WTC11 (cell line): Measurements from ENCODE around the gene UCK2. TPM values are rescaled to one million over a fixed set of nuclear protein-coding genes. Genes with fewer than 3 reads are reported as not detected.

ENCODE experiments used
- ATAC-seq: fragments of 200-7000 bp; cut with Tn5 transposase; 2 replicates; pipeline ENCODE4 v1.10.0; 2021; ENCODE audit warnings: mild to moderate bottlenecking, moderate library complexity
- CTCF ChIA-PET: fragments of 300-600 bp; sonication (Branson Sonifier 250); formaldehyde crosslinking; loops from one replicate; lab custom pipeline; 2021; ENCODE audit warnings: antibody characterized with exemption; lab: Charles Lee
- POLR2A ChIA-PET: fragments of 350-600 bp; sonication (Branson Sonifier 250); formaldehyde crosslinking; loops from one replicate; lab custom pipeline; 2021; ENCODE audit warnings: antibody characterized with exemption; lab: Charles Lee
- DNase-seq: peaks from one replicate; pipeline ENCODE4 v3.0.0; 2021; ENCODE audit warnings: low spot score
- H3K27ac Mint-ChIP-seq: 2 replicates; pipeline ENCODE4 v1.8.0; 2021; ENCODE audit warnings: mixed read lengths
- H3K27me3 Mint-ChIP-seq: 2 replicates; pipeline ENCODE4 v1.8.0; 2021; ENCODE audit warnings: low read depth, mild to moderate bottlenecking, moderate library complexity, mixed read lengths
- H3K36me3 Mint-ChIP-seq: 2 replicates; pipeline ENCODE4 v1.8.0; 2021; ENCODE audit warnings: mixed read lengths
- H3K4me1 Mint-ChIP-seq: 2 replicates; pipeline ENCODE4 v1.8.0; 2022; ENCODE audit warnings: mixed read lengths
- H3K4me3 Mint-ChIP-seq: 2 replicates; pipeline ENCODE4 v1.8.0; 2021; ENCODE audit warnings: mild to moderate bottlenecking, moderate library complexity, mixed read lengths
- H3K9me3 Mint-ChIP-seq: 2 replicates; pipeline ENCODE4 v1.8.0; 2021; ENCODE audit warnings: mixed read lengths
- FOXP1 ChIP-seq: sonication (generic); formaldehyde crosslinking; IDR thresholded peaks from 2 replicates; pipeline ENCODE4 v1.8.0; 2022; ENCODE audit warnings: missing genetic modification reagents, mild to moderate bottlenecking, moderate library complexity, borderline replicate concordance
- GRHL2 ChIP-seq: fragments of 250-450 bp; sonication (Bioruptor Pico); IDR thresholded peaks from 2 replicates; pipeline ENCODE4 v1.8.0; 2022; ENCODE audit warnings: mild to moderate bottlenecking, moderate library complexity; ENCODE audit not compliant: insufficient replicate concordance, severe bottlenecking
- KAT7 ChIP-seq: sonication (generic); formaldehyde crosslinking; IDR thresholded peaks from 2 replicates; pipeline ENCODE4 v1.8.1; 2023; ENCODE audit warnings: missing genetic modification reagents, mild to moderate bottlenecking, borderline replicate concordance
- MYBL2 ChIP-seq: sonication (generic); formaldehyde crosslinking; IDR thresholded peaks from 2 replicates; pipeline ENCODE4 v1.8.1; 2023; ENCODE audit warnings: mild to moderate bottlenecking, moderate library complexity, missing genetic modification reagents
- NR1H2 ChIP-seq: sonication (generic); formaldehyde crosslinking; IDR thresholded peaks from 2 replicates; pipeline ENCODE4 v1.9.0; 2021; ENCODE audit warnings: mild to moderate bottlenecking, moderate library complexity, missing genetic modification reagents
- PRRX2 ChIP-seq: fragments of 250-450 bp; sonication (Bioruptor Pico); IDR thresholded peaks from 2 replicates; pipeline ENCODE4 v1.8.0; 2021; ENCODE audit warnings: mild to moderate bottlenecking
- SMAD4 ChIP-seq: sonication (generic); formaldehyde crosslinking; IDR thresholded peaks from 2 replicates; pipeline ENCODE4 v1.8.0; 2022; ENCODE audit warnings: mild to moderate bottlenecking, missing genetic modification reagents
- TEAD4 ChIP-seq: sonication (generic); formaldehyde crosslinking; IDR thresholded peaks from 2 replicates; pipeline ENCODE4 v1.8.0; 2022; ENCODE audit warnings: mild to moderate bottlenecking, missing genetic modification reagents
- ZNF219 ChIP-seq: sonication (generic); formaldehyde crosslinking; IDR thresholded peaks from 2 replicates; pipeline ENCODE4 v1.8.0; 2023; ENCODE audit warnings: missing genetic modification reagents, mild to moderate bottlenecking, borderline replicate concordance
- ZNF232 ChIP-seq: sonication (generic); formaldehyde crosslinking; IDR thresholded peaks from 2 replicates; pipeline ENCODE4 v1.8.0; 2022; ENCODE audit warnings: mild to moderate bottlenecking, missing genetic modification reagents
- ZNF263 ChIP-seq: sonication (generic); formaldehyde crosslinking; IDR thresholded peaks from 2 replicates; pipeline ENCODE4 v1.8.1; 2022; ENCODE audit warnings: low read depth, mild to moderate bottlenecking, moderate library complexity, missing genetic modification reagents
- ZNF416 ChIP-seq: fragments of 250-450 bp; sonication (Bioruptor Pico); IDR thresholded peaks from 2 replicates; pipeline ENCODE4 v1.9.0; 2021; ENCODE audit warnings: mild to moderate bottlenecking, inconsistent platforms
- ZNF423 ChIP-seq: fragments of 250-450 bp; sonication (Bioruptor Pico); IDR thresholded peaks from 2 replicates; pipeline ENCODE4 v2.1.2; 2022; ENCODE audit warnings: mild to moderate bottlenecking, moderate library complexity
- total RNA-seq: library from RNA; stranded (reverse); gene quantifications from 3 replicates; pipeline ENCODE4 v1.2.3, GENCODE V29; 2021
- TF ChIP-seq, protein P1 (sequence below): fragments of 250-450 bp; sonication (Bioruptor Pico); IDR thresholded peaks from 2 replicates; pipeline ENCODE4 v1.9.0; 2021; ENCODE audit warnings: mild to moderate bottlenecking
- TF ChIP-seq, protein P2 (sequence below): fragments of 250-450 bp; sonication (Bioruptor Pico); IDR thresholded peaks from 2 replicates; pipeline ENCODE4 v2.1.2; 2022; ENCODE audit warnings: mild to moderate bottlenecking, moderate library complexity
- TF ChIP-seq, protein P3 (sequence below): sonication (generic); formaldehyde crosslinking; conservative IDR thresholded peaks from 2 replicates; pipeline ENCODE4 v1.8.1; 2023; ENCODE audit warnings: mild to moderate bottlenecking, low read depth, missing genetic modification reagents, moderate library complexity
- TF ChIP-seq, protein P4 (sequence below): sonication (generic); formaldehyde crosslinking; IDR thresholded peaks from 2 replicates; pipeline ENCODE4 v1.8.1; 2022; ENCODE audit warnings: low read depth, missing genetic modification reagents, borderline replicate concordance
- TF ChIP-seq, protein P5 (sequence below): sonication (generic); formaldehyde crosslinking; IDR thresholded peaks from 2 replicates; pipeline ENCODE4 v1.8.1; 2023; ENCODE audit warnings: mild to moderate bottlenecking, missing genetic modification reagents
- TF ChIP-seq, protein P6 (sequence below): fragments of 200-600 bp; IDR thresholded peaks from 2 replicates; pipeline ENCODE4 v1.8.0; 2022; ENCODE audit warnings: antibody characterized with exemption

The UCK2 gene
- total RNA-seq, 1 experiment from 2014 or later: 85.7 TPM

DNA sequence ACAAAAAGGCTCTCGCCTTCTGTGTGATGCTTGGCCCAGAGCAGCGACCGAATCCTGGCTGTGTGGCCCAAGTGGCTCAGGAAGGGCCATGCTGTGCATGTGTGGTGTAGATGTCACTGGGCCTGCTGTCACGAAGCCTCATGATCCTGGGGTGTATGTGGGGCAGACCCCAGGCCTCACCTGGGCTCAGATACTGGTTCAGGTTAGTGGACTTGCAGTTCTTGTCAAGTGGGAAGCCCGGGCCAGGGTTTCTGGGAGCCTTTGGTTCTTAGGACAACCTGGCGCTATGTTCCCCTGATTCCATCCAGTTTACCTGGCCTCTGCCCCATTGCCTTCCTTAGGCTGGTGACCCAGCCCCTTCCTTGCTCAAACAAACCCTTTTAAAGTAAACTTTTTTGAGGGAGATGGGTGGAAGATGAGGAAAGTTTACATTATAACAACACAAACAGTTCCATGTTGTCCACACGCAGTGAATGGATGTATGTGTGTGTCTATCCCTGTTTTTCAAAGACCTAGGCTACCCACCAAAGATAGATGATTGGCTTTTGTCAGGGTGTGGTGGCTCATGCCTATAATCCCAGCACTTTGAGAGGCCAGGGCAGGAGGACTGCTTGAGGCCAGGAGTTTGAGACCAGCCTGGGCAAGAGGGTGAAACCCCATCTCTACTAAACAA lies 84.3 kb downstream of the UCK2 start:
- H3K4me3 Mint-ChIP-seq: no peak overlapping the region
- DNase-seq (no peak), ATAC-seq (no peak)
- TF ChIP-seq, protein P1, sequence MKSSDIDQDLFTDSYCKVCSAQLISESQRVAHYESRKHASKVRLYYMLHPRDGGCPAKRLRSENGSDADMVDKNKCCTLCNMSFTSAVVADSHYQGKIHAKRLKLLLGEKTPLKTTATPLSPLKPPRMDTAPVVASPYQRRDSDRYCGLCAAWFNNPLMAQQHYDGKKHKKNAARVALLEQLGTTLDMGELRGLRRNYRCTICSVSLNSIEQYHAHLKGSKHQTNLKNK (CRISPR knock-in tag): no peak
- no peak for TF ChIP-seq PRRX2
- TF ChIP-seq TEAD4 (CRISPR knock-in tag): no peak
- TF ChIP-seq, protein P2, sequence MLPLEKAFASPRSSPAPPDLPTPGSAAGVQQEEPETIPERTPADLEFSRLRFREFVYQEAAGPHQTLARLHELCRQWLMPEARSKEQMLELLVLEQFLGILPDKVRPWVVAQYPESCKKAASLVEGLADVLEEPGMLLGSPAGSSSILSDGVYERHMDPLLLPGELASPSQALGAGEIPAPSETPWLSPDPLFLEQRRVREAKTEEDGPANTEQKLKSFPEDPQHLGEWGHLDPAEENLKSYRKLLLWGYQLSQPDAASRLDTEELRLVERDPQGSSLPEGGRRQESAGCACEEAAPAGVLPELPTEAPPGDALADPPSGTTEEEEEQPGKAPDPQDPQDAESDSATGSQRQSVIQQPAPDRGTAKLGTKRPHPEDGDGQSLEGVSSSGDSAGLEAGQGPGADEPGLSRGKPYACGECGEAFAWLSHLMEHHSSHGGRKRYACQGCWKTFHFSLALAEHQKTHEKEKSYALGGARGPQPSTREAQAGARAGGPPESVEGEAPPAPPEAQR (CRISPR knock-in tag): no peak
- no peak for TF ChIP-seq KAT7 (CRISPR knock-in tag)
- TF ChIP-seq, protein P3, sequence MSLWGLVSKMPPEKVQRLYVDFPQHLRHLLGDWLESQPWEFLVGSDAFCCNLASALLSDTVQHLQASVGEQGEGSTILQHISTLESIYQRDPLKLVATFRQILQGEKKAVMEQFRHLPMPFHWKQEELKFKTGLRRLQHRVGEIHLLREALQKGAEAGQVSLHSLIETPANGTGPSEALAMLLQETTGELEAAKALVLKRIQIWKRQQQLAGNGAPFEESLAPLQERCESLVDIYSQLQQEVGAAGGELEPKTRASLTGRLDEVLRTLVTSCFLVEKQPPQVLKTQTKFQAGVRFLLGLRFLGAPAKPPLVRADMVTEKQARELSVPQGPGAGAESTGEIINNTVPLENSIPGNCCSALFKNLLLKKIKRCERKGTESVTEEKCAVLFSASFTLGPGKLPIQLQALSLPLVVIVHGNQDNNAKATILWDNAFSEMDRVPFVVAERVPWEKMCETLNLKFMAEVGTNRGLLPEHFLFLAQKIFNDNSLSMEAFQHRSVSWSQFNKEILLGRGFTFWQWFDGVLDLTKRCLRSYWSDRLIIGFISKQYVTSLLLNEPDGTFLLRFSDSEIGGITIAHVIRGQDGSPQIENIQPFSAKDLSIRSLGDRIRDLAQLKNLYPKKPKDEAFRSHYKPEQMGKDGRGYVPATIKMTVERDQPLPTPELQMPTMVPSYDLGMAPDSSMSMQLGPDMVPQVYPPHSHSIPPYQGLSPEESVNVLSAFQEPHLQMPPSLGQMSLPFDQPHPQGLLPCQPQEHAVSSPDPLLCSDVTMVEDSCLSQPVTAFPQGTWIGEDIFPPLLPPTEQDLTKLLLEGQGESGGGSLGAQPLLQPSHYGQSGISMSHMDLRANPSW: no peak
- TF ChIP-seq, protein P4, sequence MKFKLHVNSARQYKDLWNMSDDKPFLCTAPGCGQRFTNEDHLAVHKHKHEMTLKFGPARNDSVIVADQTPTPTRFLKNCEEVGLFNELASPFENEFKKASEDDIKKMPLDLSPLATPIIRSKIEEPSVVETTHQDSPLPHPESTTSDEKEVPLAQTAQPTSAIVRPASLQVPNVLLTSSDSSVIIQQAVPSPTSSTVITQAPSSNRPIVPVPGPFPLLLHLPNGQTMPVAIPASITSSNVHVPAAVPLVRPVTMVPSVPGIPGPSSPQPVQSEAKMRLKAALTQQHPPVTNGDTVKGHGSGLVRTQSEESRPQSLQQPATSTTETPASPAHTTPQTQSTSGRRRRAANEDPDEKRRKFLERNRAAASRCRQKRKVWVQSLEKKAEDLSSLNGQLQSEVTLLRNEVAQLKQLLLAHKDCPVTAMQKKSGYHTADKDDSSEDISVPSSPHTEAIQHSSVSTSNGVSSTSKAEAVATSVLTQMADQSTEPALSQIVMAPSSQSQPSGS (CRISPR knock-in tag): no peak
- TF ChIP-seq, all 79 proteins: peak for 0
- peaks cover 3% of the 10 kb centered on the region for H3K4me1 Mint-ChIP-seq
- H3K27ac Mint-ChIP-seq: peak overlapping the region; percentile 82
- ChIA-PET CTCF (interaction anchor here (0.7 to 1.3 kb wide), 4 partner anchors 13 to 1238 kb away, joined by 3 to 4 read pairs (median 3); no protein-coding TSS in a partner anchor), POLR2A (no interaction called here)
- H3K27me3 Mint-ChIP-seq: no peaks in the 10 kb centered on the region
- H3K36me3 Mint-ChIP-seq: peaks cover 25% of the 10 kb centered on the region
- no peaks in the 10 kb centered on the region for H3K9me3 Mint-ChIP-seq

DNA sequence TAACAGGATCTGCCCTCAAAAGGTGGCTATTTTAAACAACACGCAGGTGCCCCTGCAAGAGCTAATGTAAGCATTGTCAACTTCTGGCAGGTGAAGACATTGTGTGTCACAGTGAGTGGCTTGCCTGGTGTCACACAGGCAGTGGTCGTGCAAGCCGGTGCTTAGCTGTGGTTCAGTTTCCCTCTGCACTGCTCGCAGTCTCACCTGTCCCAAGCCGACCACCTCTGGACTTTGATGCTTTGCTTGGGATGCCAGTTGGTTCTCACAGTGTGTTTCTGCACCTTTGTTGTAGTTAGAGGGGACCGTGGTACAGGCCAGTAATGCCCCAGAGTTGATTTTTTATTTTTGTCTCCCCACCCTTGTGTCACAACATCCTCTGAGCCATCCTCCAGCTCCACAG lies 85.2 kb downstream of the UCK2 start:
- Mint-ChIP-seq H3K4me1 (peaks cover 3% of the 10 kb centered on the region), H3K4me3 (no peak overlapping the region), H3K27ac (peak overlapping the region; percentile 14; the same call in 1 of the 2 replicates), H3K9me3 (no peaks in the 10 kb centered on the region), H3K27me3 (no peaks in the 10 kb centered on the region), H3K36me3 (peaks cover 17% of the 10 kb centered on the region)
- POLR2A ChIA-PET: no interaction called here
- no peak for ATAC-seq
- no peak for DNase-seq
- TF ChIP-seq, protein P3: no peak
- TF ChIP-seq ZNF219 (CRISPR knock-in tag) (no peak), ZNF423 (CRISPR knock-in tag) (no peak), ZNF416 (CRISPR knock-in tag) (no peak), ZNF263 (CRISPR knock-in tag) (no peak), FOXP1 (no peak), NR1H2 (CRISPR knock-in tag) (no peak), ZNF232 (no peak), GRHL2 (CRISPR knock-in tag) (no peak), SMAD4 (CRISPR knock-in tag) (no peak), MYBL2 (CRISPR knock-in tag) (no peak)
- TF ChIP-seq, protein P5, sequence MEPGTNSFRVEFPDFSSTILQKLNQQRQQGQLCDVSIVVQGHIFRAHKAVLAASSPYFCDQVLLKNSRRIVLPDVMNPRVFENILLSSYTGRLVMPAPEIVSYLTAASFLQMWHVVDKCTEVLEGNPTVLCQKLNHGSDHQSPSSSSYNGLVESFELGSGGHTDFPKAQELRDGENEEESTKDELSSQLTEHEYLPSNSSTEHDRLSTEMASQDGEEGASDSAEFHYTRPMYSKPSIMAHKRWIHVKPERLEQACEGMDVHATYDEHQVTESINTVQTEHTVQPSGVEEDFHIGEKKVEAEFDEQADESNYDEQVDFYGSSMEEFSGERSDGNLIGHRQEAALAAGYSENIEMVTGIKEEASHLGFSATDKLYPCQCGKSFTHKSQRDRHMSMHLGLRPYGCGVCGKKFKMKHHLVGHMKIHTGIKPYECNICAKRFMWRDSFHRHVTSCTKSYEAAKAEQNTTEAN: no peak
- TF ChIP-seq, protein P6, sequence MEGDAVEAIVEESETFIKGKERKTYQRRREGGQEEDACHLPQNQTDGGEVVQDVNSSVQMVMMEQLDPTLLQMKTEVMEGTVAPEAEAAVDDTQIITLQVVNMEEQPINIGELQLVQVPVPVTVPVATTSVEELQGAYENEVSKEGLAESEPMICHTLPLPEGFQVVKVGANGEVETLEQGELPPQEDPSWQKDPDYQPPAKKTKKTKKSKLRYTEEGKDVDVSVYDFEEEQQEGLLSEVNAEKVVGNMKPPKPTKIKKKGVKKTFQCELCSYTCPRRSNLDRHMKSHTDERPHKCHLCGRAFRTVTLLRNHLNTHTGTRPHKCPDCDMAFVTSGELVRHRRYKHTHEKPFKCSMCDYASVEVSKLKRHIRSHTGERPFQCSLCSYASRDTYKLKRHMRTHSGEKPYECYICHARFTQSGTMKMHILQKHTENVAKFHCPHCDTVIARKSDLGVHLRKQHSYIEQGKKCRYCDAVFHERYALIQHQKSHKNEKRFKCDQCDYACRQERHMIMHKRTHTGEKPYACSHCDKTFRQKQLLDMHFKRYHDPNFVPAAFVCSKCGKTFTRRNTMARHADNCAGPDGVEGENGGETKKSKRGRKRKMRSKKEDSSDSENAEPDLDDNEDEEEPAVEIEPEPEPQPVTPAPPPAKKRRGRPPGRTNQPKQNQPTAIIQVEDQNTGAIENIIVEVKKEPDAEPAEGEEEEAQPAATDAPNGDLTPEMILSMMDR: no peak
- CTCF ChIA-PET: interaction anchor here (0.7 to 1.3 kb wide), 4 partner anchors 12 to 311 kb away, joined by 3 to 4 read pairs (median 4); no protein-coding TSS in a partner anchor
